Suprapubic skin (tissue), 2 donors: Measurements from ENCODE around the gene AMBRA1.

Source experiments
- EP300 ChIP-seq: sonication (generic); formaldehyde crosslinking; IDR thresholded peaks from one replicate; pipeline ENCODE4 v1.6.1; 2017; ENCODE audit warnings: antibody characterized with exemption
- POLR2A ChIP-seq, 2 donors: fragments of 450-650 bp; IDR thresholded peaks; one replicate each; pipeline ENCODE4 v1.6.1; 2017; ENCODE audit warnings: antibody characterized with exemption in 2 of 2, mild to moderate bottlenecking in 2 of 2, moderate library complexity in 2 of 2

DNA sequence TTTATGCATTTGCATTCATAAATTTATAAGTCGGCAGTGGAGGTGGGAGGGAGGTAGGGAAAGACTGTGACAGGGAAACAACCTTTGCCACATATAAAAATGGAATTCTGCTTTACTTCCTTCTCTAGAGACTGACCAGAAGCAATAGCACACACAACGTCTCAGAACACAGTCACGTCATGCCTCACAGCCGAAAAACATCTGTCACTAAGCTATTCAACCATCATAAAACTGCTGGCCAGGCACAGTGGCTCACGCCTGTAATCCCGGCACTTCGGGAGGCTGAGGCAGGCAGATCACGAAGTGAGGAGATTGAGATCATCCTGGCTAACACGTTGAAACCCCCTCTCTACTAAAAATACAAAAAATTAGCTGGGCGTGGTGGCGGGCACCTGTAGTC is 101.3 kb downstream of the AMBRA1 start:
- TF ChIP-seq POLR2A (IDR thresholded peaks at IDR 0.05) (no peak), EP300 (no peak)
